Measurements from ENCODE around the gene PIK3C2A.

PIK3C2A gene

GRCh38 chr11:17159441-17159840 is 48.3 kb downstream of the PIK3C2A start:
- no peak for DNase-seq

Measured in DMS79 (cell line).